HG02840 (cell line): Measurements from ENCODE around the gene CAST.

ENCODE experiments used
- ATAC-seq: cut with Tn5 transposase; IDR thresholded peaks from one replicate; pipeline ENCODE4 v1.9.1; 2021; ENCODE audit warnings: mild to moderate bottlenecking, moderate library complexity, moderate number of reproducible peaks; ENCODE audit not compliant: unreplicated experiment, low FRiP score

The CAST gene

GRCh38 chr5:96642281-96642640 is 19.9 kb upstream of the CAST start:
- ATAC-seq, result no peak

GRCh38 chr5:96645091-96645490 is 17.1 kb upstream of the CAST start:
- ATAC-seq, result no peak

GRCh38 chr5:96648023-96648422 is 14.2 kb upstream of the CAST start:
- no peak for ATAC-seq

GRCh38 chr5:96648593-96648992 is 13.6 kb upstream of the CAST start:
- ATAC-seq, result no peak

GRCh38 chr5:96649251-96649662 is 12.9 kb upstream of the CAST start:
- no peak for ATAC-seq

- no peak for ATAC-seq
Observed at GRCh38 chr5:96649681-96650540, 12.3 kb upstream of the CAST start.

- no peak for ATAC-seq
Observed at GRCh38 chr5:96651047-96651446, 11.1 kb upstream of the CAST start.

- no peak for ATAC-seq
Observed at GRCh38 chr5:96651948-96652753, 10.0 kb upstream of the CAST start.

- ATAC-seq, result no peak
Observed at GRCh38 chr5:96652769-96653454, 9.3 kb upstream of the CAST start.

GRCh38 chr5:96654209-96654608 is 8.0 kb upstream of the CAST start:
- ATAC-seq, result no peak

- ATAC-seq, result no peak
Observed at GRCh38 chr5:96655085-96655484, 7.1 kb upstream of the CAST start.

- ATAC-seq, result no peak
Observed at GRCh38 chr5:96655506-96655905, 6.7 kb upstream of the CAST start.

GRCh38 chr5:96657068-96657467 is 5.1 kb upstream of the CAST start:
- ATAC-seq, result peak; percentile 62

GRCh38 chr5:96658272-96658671 is 3.9 kb upstream of the CAST start:
- ATAC-seq, result no peak

GRCh38 chr5:96659170-96659569 is 3.0 kb upstream of the CAST start:
- no peak for ATAC-seq

GRCh38 chr5:96660971-96661854 is 963 bp upstream of the CAST start:
- ATAC-seq, result no peak

- ATAC-seq, result peak; percentile 71
Observed at GRCh38 chr5:96662725-96663518, 746 bp downstream of the CAST start.

GRCh38 chr5:96663608-96664007 is 1.4 kb downstream of the CAST start:
- no peak for ATAC-seq

- ATAC-seq, result no peak
Observed at GRCh38 chr5:96664669-96665068, 2.5 kb downstream of the CAST start.
